ENCODE data around the gene NMS.

GRCh38 chr2:100429726-100430125 lies 40.6 kb upstream of the NMS start:
- TF ChIP-seq CTCF (IDR thresholded peaks at IDR 0.05 in 8 of 11, conservative IDR thresholded peaks at IDR 0.05 in 3 of 11) (no peak), POLR2AphosphoS5 (IDR thresholded peaks at IDR 0.05) (no peak)

Data from spleen (tissue), 7 donors.